ES-I3 (cell line): ENCODE data around the gene MRPL24.

Source experiments
- H3K36me3 ChIP-seq: 2 replicates; pipeline ENCODE4 v1.6.1; 2013; ENCODE audit warnings: mild to moderate bottlenecking, low read length, control low read depth, moderate library complexity; ENCODE audit not compliant: insufficient read depth
- H3K4me1 ChIP-seq: 2 replicates; pipeline ENCODE4 v1.6.1; 2013; ENCODE audit warnings: mild to moderate bottlenecking, control low read depth, low read length; ENCODE audit not compliant: insufficient read depth
- H3K9ac ChIP-seq: 2 replicates; pipeline ENCODE4 v1.6.1; 2013; ENCODE audit warnings: low read depth, mild to moderate bottlenecking, low read length, moderate library complexity
- H3K9me3 ChIP-seq: 2 replicates; pipeline ENCODE4 v1.6.1; 2013; ENCODE audit warnings: mild to moderate bottlenecking, low read length, moderate library complexity; ENCODE audit not compliant: control insufficient read depth, insufficient read depth

Gene MRPL24

GRCh38 chr1:156751757-156752481, 11.0 kb upstream of the MRPL24 start:
- Histone ChIP-seq H3K4me1 (peaks cover 31% of the 10 kb centered on the region), H3K9ac (peak overlapping the region; percentile 76), H3K36me3 (no peaks in the 10 kb centered on the region), H3K9me3 (no peaks in the 10 kb centered on the region)

GRCh38 chr1:156751451-156751756, 10.5 kb upstream of the MRPL24 start, which contains the start of gene HDGF:
TSS of gene HDGF (minus strand) at chr1:156751675. CDS start at chr1:156751429, 246 bp downstream.
- Histone ChIP-seq H3K9ac (peak within 1 kb of the TSS; percentile 76), H3K4me1 (peaks cover 31% of the 10 kb centered on the region), H3K9me3 (no peaks in the 10 kb centered on the region), H3K36me3 (no peaks in the 10 kb centered on the region)

- Histone ChIP-seq H3K9ac (peak overlapping the region; percentile 76), H3K36me3 (no peaks in the 10 kb centered on the region), H3K4me1 (peaks cover 36% of the 10 kb centered on the region), H3K9me3 (no peaks in the 10 kb centered on the region)
Observed at GRCh38 chr1:156750711-156751450, 10.0 kb upstream of the MRPL24 start.

GRCh38 chr1:156750191-156750672, 9.3 kb upstream of the MRPL24 start:
- H3K4me1 ChIP-seq: peaks cover 42% of the 10 kb centered on the region
- H3K9me3 ChIP-seq: no peaks in the 10 kb centered on the region
- no peaks in the 10 kb centered on the region for H3K36me3 ChIP-seq
- peak overlapping the region; percentile 76 for H3K9ac ChIP-seq

- peaks cover 47% of the 10 kb centered on the region for H3K4me1 ChIP-seq
Observed at GRCh38 chr1:156749419-156750118, 8.7 kb upstream of the MRPL24 start.

GRCh38 chr1:156748670-156749418, 8.0 kb upstream of the MRPL24 start:
- Histone ChIP-seq H3K9ac (no peak overlapping the region; the same call in 1 of the 2 replicates), H3K4me1 (peaks cover 47% of the 10 kb centered on the region), H3K9me3 (no peaks in the 10 kb centered on the region), H3K36me3 (no peaks in the 10 kb centered on the region)

More at GRCh38 chr1:156749419-156750118, 8.7 kb upstream of the MRPL24 start:
- Histone ChIP-seq H3K36me3 (no peaks in the 10 kb centered on the region), H3K9ac (peak overlapping the region; percentile 76; the same call in 1 of the 2 replicates), H3K9me3 (no peaks in the 10 kb centered on the region)

GRCh38 chr1:156747742-156748669, 7.1 kb upstream of the MRPL24 start:
- H3K4me1 ChIP-seq: peaks cover 45% of the 10 kb centered on the region
- no peaks in the 10 kb centered on the region; the same call in 1 of the 2 replicates for H3K36me3 ChIP-seq
- no peaks in the 10 kb centered on the region for H3K9me3 ChIP-seq
- peak overlapping the region; percentile 53 for H3K9ac ChIP-seq

- Histone ChIP-seq H3K36me3 (no peaks in the 10 kb centered on the region; the same call in 1 of the 2 replicates), H3K9ac (peak overlapping the region; percentile 97), H3K9me3 (no peaks in the 10 kb centered on the region), H3K4me1 (peaks cover 41% of the 10 kb centered on the region)
Observed at GRCh38 chr1:156746728-156747631, 6.1 kb upstream of the MRPL24 start.

GRCh38 chr1:156746406-156746727, 5.5 kb upstream of the MRPL24 start:
- Histone ChIP-seq H3K36me3 (no peaks in the 10 kb centered on the region; the same call in 1 of the 2 replicates), H3K4me1 (peaks cover 44% of the 10 kb centered on the region), H3K9ac (peak overlapping the region; percentile 97), H3K9me3 (no peaks in the 10 kb centered on the region)

- no peaks in the 10 kb centered on the region for H3K9me3 ChIP-seq
- H3K9ac ChIP-seq: peak overlapping the region; percentile 97
- H3K4me1 ChIP-seq: peaks cover 44% of the 10 kb centered on the region
- no peaks in the 10 kb centered on the region; the same call in 1 of the 2 replicates for H3K36me3 ChIP-seq
Observed at GRCh38 chr1:156745881-156746280, 5.0 kb upstream of the MRPL24 start.

- Histone ChIP-seq H3K4me1 (peaks cover 44% of the 10 kb centered on the region), H3K9me3 (no peaks in the 10 kb centered on the region), H3K36me3 (no peaks in the 10 kb centered on the region; the same call in 1 of the 2 replicates), H3K9ac (no peak overlapping the region)
Observed at GRCh38 chr1:156744786-156745419, 4.0 kb upstream of the MRPL24 start.

GRCh38 chr1:156744344-156744743, 3.5 kb upstream of the MRPL24 start:
- no peaks in the 10 kb centered on the region for H3K9me3 ChIP-seq
- H3K36me3 ChIP-seq: no peaks in the 10 kb centered on the region; the same call in 1 of the 2 replicates
- no peak overlapping the region for H3K9ac ChIP-seq
- peaks cover 39% of the 10 kb centered on the region for H3K4me1 ChIP-seq
